HCT116 (cell line): ENCODE results near the gene GRK5. TPM values are rescaled to one million over a fixed set of nuclear protein-coding genes. Genes with fewer than 3 reads are reported as not detected.

Experiments used
- ATAC-seq: fragments of 200-7000 bp; cut with Tn5 transposase; 2 replicates; pipeline ENCODE4 v1.9.1; 2020; ENCODE audit warnings: mild to moderate bottlenecking, moderate library complexity
- BruUV-seq: library from RNA; stranded (reverse); fragments of 400-500 nt; replicated peaks from 2 replicates; lab custom pipeline; 2021; lab: Mats Ljungman, UMichigan
- CTCF ChIA-PET: fragments of 300-600 bp; sonication (Branson Sonifier 250); formaldehyde crosslinking; loops from one replicate; lab custom pipeline; 2021; ENCODE audit warnings: antibody characterized with exemption; lab: Charles Lee
- POLR2A ChIA-PET: fragments of 300-600, 350-600 bp; sonication (Branson Sonifier 250); formaldehyde crosslinking; loops from one replicate; lab custom pipeline; 2021; ENCODE audit warnings: antibody characterized with exemption; lab: Charles Lee
- RAD21 ChIA-PET, 2 experiments: fragments of 300-600 bp; sonication (Branson Sonifier 250); formaldehyde crosslinking; loops; one replicate each; lab custom pipeline; 2023; ENCODE audit warnings: low total read pairs in 2 of 2; ENCODE audit not compliant: uncharacterized antibody in 2 of 2, unreplicated experiment in 2 of 2, low non-redundant PET in 1 of 2; lab: Charles Lee
- DNase-seq: peaks from one replicate; pipeline ENCODE4 v3.0.0-alpha.2; 2010; ENCODE audit warnings: low read depth, low spot score
- H2AFZ ChIP-seq: fragments of 200-600 bp; shearing (Covaris generic), sonication (generic); 2 replicates; pipeline ENCODE4 v1.6.1; 2017; ENCODE audit warnings: low read depth, mixed run types, mixed read lengths, antibody characterized with exemption, low read length; ENCODE audit not compliant: poor library complexity, severe bottlenecking
- H3K27ac ChIP-seq: 2 replicates; pipeline ENCODE4 v1.5.1; 2012; ENCODE audit warnings: low read depth, low read length
- H3K27me3 ChIP-seq: fragments of 200-600 bp; sonication (generic); 2 replicates; pipeline ENCODE4 v1.6.1; 2016; ENCODE audit warnings: mixed run types, low read length, mixed read lengths; ENCODE audit not compliant: insufficient read depth
- H3K36me3 ChIP-seq, 2 experiments: fragments of 200-500 bp in 1 of 2; fragments of 200-600 bp in 1 of 2; sonication (Bioruptor generic) in 1 of 2; sonication (generic) in 1 of 2; 2 replicates each; pipeline versions ENCODE4 v1.5.1 to v1.6.1; 2014 to 2016; ENCODE audit warnings: low read length in 2 of 2, inconsistent platforms in 1 of 2, mixed read lengths in 1 of 2, mixed run types in 1 of 2; ENCODE audit not compliant: insufficient read depth in 2 of 2, control insufficient read depth in 1 of 2
- H3K4me1 ChIP-seq, 2 experiments: fragments of 200-600 bp in 1 of 2; sonication (generic) in 1 of 2; 2 replicates each; pipeline versions ENCODE4 v1.5.1 to v1.6.1; 2012 to 2017; ENCODE audit warnings: low read length in 2 of 2, inconsistent platforms in 1 of 2, mild to moderate bottlenecking in 1 of 2, mixed read lengths in 1 of 2, mixed run types in 1 of 2, moderate library complexity in 1 of 2; ENCODE audit not compliant: insufficient read depth in 2 of 2, control insufficient read depth in 1 of 2
- H3K4me2 ChIP-seq: fragments of 200-600 bp; sonication (generic); 2 replicates; pipeline ENCODE4 v1.6.1; 2017; ENCODE audit warnings: mixed run types, low read length, mixed read lengths
- H3K4me3 ChIP-seq, 2 experiments: fragments of 200-600 bp in 1 of 2; sonication (generic) in 1 of 2; replicated peaks in 1 of 2; 2 replicates each; pipeline ENCODE4 v1.5.1; 2011 to 2016; ENCODE audit warnings: low read length in 2 of 2, control low read depth in 1 of 2, low read depth in 1 of 2, mild to moderate bottlenecking in 1 of 2, mixed read lengths in 1 of 2, mixed run types in 1 of 2
- H3K79me2 ChIP-seq: fragments of 200-600 bp; sonication (generic); 2 replicates; pipeline ENCODE4 v1.6.1; 2017; ENCODE audit warnings: mild to moderate bottlenecking, mixed run types, low read length, moderate library complexity, mixed read lengths; ENCODE audit not compliant: insufficient read depth
- H3K9ac ChIP-seq: fragments of 200-600 bp; sonication (generic); 2 replicates; pipeline ENCODE4 v1.6.1; 2016; ENCODE audit warnings: low read length, mixed read lengths
- H3K9me2 ChIP-seq: fragments of 200-600 bp; sonication (generic), shearing (Covaris generic); 2 replicates; pipeline ENCODE4 v1.6.1; 2017; ENCODE audit warnings: mixed run types, mild to moderate bottlenecking, moderate library complexity; ENCODE audit not compliant: insufficient read depth
- H3K9me3 ChIP-seq, 2 experiments: fragments of 200-500 bp in 1 of 2; fragments of 200-600 bp in 1 of 2; sonication (Bioruptor generic) in 1 of 2; sonication (generic) in 1 of 2; 2 replicates each; pipeline ENCODE4 v1.6.1; 2014 to 2017; ENCODE audit warnings: low read length in 2 of 2, mixed read lengths in 2 of 2, inconsistent platforms in 1 of 2, low read depth in 1 of 2, mild to moderate bottlenecking in 1 of 2, mixed run types in 1 of 2, moderate library complexity in 1 of 2; ENCODE audit not compliant: control insufficient read depth in 1 of 2, insufficient read depth in 1 of 2
- H4K20me1 ChIP-seq: fragments of 200-600 bp; sonication (generic), shearing (Covaris generic); 2 replicates; pipeline ENCODE4 v1.6.1; 2017; ENCODE audit warnings: mixed run types, mild to moderate bottlenecking, moderate library complexity; ENCODE audit not compliant: insufficient read depth
- CBX3 ChIP-seq: IDR thresholded peaks from 2 replicates; pipeline ENCODE4 v1.6.1; 2012; ENCODE audit warnings: low read depth
- CTCF ChIP-seq, 3 experiments: fragments of 200-600 bp in 1 of 3; sonication (generic) in 1 of 3; IDR thresholded peaks in 2 of 3; conservative IDR thresholded peaks in 1 of 3; 2 replicates each; pipeline ENCODE4 v1.5.1; 2012 to 2017; ENCODE audit warnings: low read depth in 2 of 3, low read length in 2 of 3, antibody characterized with exemption in 1 of 3, borderline replicate concordance in 1 of 3, control low read depth in 1 of 3, mild to moderate bottlenecking in 1 of 3, mixed read lengths in 1 of 3, mixed run types in 1 of 3, moderate library complexity in 1 of 3; ENCODE audit not compliant: insufficient read depth in 1 of 3
- ELF1 ChIP-seq: IDR thresholded peaks from 2 replicates; pipeline ENCODE4 v1.6.1; 2012; ENCODE audit warnings: low read depth, borderline replicate concordance
- EZH2 ChIP-seq: fragments of 200-600 bp; sonication (generic); IDR thresholded peaks from 2 replicates; pipeline ENCODE4 v1.6.1; 2017; ENCODE audit warnings: antibody characterized with exemption, mixed run types
- EZH2phosphoT487 ChIP-seq: fragments of 200-600 bp; IDR thresholded peaks from 2 replicates; pipeline ENCODE4 v1.6.1; 2018; ENCODE audit warnings: antibody characterized with exemption, borderline replicate concordance
- JUND ChIP-seq: IDR thresholded peaks from 2 replicates; pipeline ENCODE4 v1.6.1; 2012
- POLR2A ChIP-seq: IDR thresholded peaks from 2 replicates; pipeline ENCODE4 v1.7.0; 2011; ENCODE audit warnings: borderline replicate concordance; ENCODE audit not compliant: insufficient read depth, insufficient read length; ENCODE audit errors: extremely low read depth
- POLR2AphosphoS5 ChIP-seq: IDR thresholded peaks from 2 replicates; pipeline ENCODE4 v1.6.1; 2011; ENCODE audit warnings: mild to moderate bottlenecking, low read depth, low read length, moderate library complexity
- RAD21 ChIP-seq: IDR thresholded peaks from 2 replicates; pipeline ENCODE4 v1.6.1; 2012; ENCODE audit warnings: low read depth, mild to moderate bottlenecking
- REST ChIP-seq: IDR thresholded peaks from 2 replicates; pipeline ENCODE4 v1.6.1; 2012; ENCODE audit warnings: low read depth
- SRF ChIP-seq: IDR thresholded peaks from 2 replicates; pipeline ENCODE4 v1.6.1; 2012; ENCODE audit warnings: low read depth
- YY1 ChIP-seq: IDR thresholded peaks from 2 replicates; pipeline ENCODE4 v1.6.1; 2011; ENCODE audit warnings: low read length, low read depth, moderate library complexity, mild to moderate bottlenecking; ENCODE audit not compliant: insufficient replicate concordance; ENCODE audit errors: extremely low read depth
- intact Hi-C: fragments of 100-400 bp; cut with micrococcal nuclease; formaldehyde crosslinking; loops from 2 replicates; pipeline ENCODE4 v1.10.0; 2022
- total RNA-seq: library from RNA; stranded (reverse); gene quantifications from one replicate; pipeline ENCODE4 v1.2.1, GENCODE V29; 2021; ENCODE audit not compliant: unreplicated experiment
- TF ChIP-seq, protein P1 (sequence below): IDR thresholded peaks from 2 replicates; pipeline ENCODE4 v1.6.1; 2011; ENCODE audit warnings: mild to moderate bottlenecking, low read length, moderate library complexity; ENCODE audit not compliant: insufficient replicate concordance; ENCODE audit errors: extremely low read depth
- TF ChIP-seq, protein P2 (sequence below): IDR thresholded peaks from 2 replicates; pipeline ENCODE4 v1.6.1; 2012

The GRK5 gene
- total RNA-seq, 1 experiment from 2014 or later = 7.3 TPM

DNA sequence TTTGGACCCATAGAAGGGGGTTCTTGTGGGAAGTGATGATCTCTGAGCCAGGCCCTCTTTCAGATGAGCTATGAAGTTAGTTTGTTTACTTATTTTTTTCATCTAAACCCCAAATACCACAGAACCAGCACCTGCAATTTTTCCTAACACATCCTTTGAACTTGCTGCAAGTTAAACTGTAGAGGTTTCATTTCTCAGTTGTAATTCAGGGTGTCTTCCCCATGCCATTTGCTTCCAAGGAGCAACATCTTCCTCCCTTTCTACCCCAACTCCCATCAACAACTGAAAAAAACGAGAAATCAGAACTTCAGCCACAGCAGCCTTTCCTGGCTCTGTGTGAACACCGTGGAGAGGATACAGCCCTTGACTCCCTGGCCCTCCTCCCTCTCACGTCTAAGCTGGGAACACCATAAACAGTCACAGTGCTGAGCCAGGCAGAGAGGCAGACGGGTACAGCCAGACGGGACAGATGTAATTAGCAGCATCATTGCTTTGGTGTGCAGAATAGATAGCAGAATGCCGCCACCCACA lies 271.5 kb downstream of the GRK5 start (continued):
- no peak for TF ChIP-seq CTCF (IDR thresholded peaks at IDR 0.05 in 2 of 3, conservative IDR thresholded peaks at IDR 0.05 in 1 of 3; ENCODE audit: borderline replicate concordance in 1 of 3, insufficient read depth in 1 of 3, low read depth in 2 of 3, low read length in 2 of 3)
- TF ChIP-seq YY1 = no peak
- TF ChIP-seq EZH2 = no peak

DNA sequence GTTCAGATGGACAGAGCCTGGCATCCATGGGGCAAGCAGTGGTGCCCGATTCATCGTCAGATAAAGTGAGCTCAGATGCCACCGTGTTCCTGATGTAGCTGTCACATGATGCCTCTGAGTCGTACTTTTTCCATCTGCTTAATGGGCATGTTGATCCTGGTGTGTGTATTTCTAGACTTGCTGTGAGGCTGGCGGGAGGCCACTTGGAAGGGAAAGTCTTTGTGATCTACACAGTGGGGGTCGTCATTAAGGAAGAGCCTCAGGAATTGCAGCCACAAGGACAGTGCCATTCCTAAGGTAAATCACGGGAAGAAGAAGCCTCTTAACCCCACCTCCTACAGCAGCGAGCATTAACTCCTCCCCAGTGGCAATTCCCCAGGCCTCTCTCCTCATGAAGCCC lies 272.2 kb downstream of the GRK5 start:
- H3K36me3 ChIP-seq = no peaks in the 10 kb centered on the region
- ChIA-PET RAD21 (no interaction called here), POLR2A (no interaction called here), CTCF (interaction anchor here (1.5 to 2.5 kb wide), 2 partner anchors 10 kb away, joined by 5 to 12 read pairs; no protein-coding TSS in a partner anchor)
- no peak overlapping the region for H3K4me3 ChIP-seq
- H3K4me1 ChIP-seq = peaks cover 0 to 2% of the 10 kb centered on the region in 2 experiments; a peak in 2 of 4 replicates
- H3K9ac ChIP-seq = no peak overlapping the region
- intact Hi-C loops = no loop called here
- ATAC-seq (peak; percentile 32; the same call in 1 of the 2 replicates), DNase-seq (no peak)
- H4K20me1 ChIP-seq = no peaks in the 10 kb centered on the region
- peaks cover 23% of the 10 kb centered on the region; the same call in 1 of the 2 replicates for H3K27me3 ChIP-seq
- H3K27ac ChIP-seq = no peak overlapping the region
- H3K79me2 ChIP-seq = no peaks in the 10 kb centered on the region
- H3K4me2 ChIP-seq = no peak overlapping the region
- no TSS peak for BruUV-seq
- no peaks in the 10 kb centered on the region for H3K9me3 ChIP-seq
- H3K9me2 ChIP-seq = no peaks in the 10 kb centered on the region
- H2AFZ ChIP-seq = no peak overlapping the region
- TF ChIP-seq EZH2 (no peak), ELF1 (no peak), EZH2phosphoT487 (no peak), REST (no peak), POLR2A (no peak), SRF (no peak), CBX3 (no peak), JUND (no peak), POLR2AphosphoS5 (no peak), CTCF (IDR thresholded peaks at IDR 0.05 in 2 of 3, conservative IDR thresholded peaks at IDR 0.05 in 1 of 3; ENCODE audit: borderline replicate concordance in 1 of 3, insufficient read depth in 1 of 3, low read depth in 2 of 3, low read length in 2 of 3) (no peak), RAD21 (no peak)
- TF ChIP-seq, protein P1, sequence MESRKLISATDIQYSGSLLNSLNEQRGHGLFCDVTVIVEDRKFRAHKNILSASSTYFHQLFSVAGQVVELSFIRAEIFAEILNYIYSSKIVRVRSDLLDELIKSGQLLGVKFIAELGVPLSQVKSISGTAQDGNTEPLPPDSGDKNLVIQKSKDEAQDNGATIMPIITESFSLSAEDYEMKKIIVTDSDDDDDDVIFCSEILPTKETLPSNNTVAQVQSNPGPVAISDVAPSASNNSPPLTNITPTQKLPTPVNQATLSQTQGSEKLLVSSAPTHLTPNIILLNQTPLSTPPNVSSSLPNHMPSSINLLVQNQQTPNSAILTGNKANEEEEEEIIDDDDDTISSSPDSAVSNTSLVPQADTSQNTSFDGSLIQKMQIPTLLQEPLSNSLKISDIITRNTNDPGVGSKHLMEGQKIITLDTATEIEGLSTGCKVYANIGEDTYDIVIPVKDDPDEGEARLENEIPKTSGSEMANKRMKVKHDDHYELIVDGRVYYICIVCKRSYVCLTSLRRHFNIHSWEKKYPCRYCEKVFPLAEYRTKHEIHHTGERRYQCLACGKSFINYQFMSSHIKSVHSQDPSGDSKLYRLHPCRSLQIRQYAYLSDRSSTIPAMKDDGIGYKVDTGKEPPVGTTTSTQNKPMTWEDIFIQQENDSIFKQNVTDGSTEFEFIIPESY = no peak
- TF ChIP-seq, protein P2, sequence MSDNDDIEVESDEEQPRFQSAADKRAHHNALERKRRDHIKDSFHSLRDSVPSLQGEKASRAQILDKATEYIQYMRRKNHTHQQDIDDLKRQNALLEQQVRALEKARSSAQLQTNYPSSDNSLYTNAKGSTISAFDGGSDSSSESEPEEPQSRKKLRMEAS = no peak
